ENCODE results near the gene PALLD.
A peak's percentile ranks its signal among the peaks of the same experiment; 100 is the strongest.

Gene PALLD

GRCh38 chr4:168859888-168860694, 363.2 kb downstream of the PALLD start:
- DNase-seq = no peak

- no peak for DNase-seq
Measured at GRCh38 chr4:168860827-168861226, 364.0 kb downstream of the PALLD start.

GRCh38 chr4:168863719-168864647, 367.1 kb downstream of the PALLD start:
- no peak for DNase-seq

- no peak for DNase-seq
Measured at GRCh38 chr4:168864821-168865541, 368.1 kb downstream of the PALLD start.

GRCh38 chr4:168865854-168866253, 369.0 kb downstream of the PALLD start:
- no peak for DNase-seq

- no peak for DNase-seq
Measured at GRCh38 chr4:168866635-168867034, 369.8 kb downstream of the PALLD start.

- no peak for DNase-seq
Measured at GRCh38 chr4:168867128-168867527, 370.3 kb downstream of the PALLD start.

GRCh38 chr4:168868044-168868781, 371.4 kb downstream of the PALLD start:
- no peak for DNase-seq

- DNase-seq = no peak
Measured at GRCh38 chr4:168868802-168869201, 371.9 kb downstream of the PALLD start.

GRCh38 chr4:168870004-168870403, 373.2 kb downstream of the PALLD start:
- no peak for DNase-seq

GRCh38 chr4:168871632-168872031, 374.8 kb downstream of the PALLD start:
- DNase-seq = no peak

- no peak for DNase-seq
Measured at GRCh38 chr4:168874083-168874482, 377.2 kb downstream of the PALLD start.

GRCh38 chr4:168876106-168876505, 379.3 kb downstream of the PALLD start:
- DNase-seq = no peak

GRCh38 chr4:168877511-168878491, 380.9 kb downstream of the PALLD start:
- DNase-seq = peak; percentile 19

GRCh38 chr4:168878623-168879022, 381.8 kb downstream of the PALLD start:
- no peak for DNase-seq

- no peak for DNase-seq
Measured at GRCh38 chr4:168879188-168879587, 382.3 kb downstream of the PALLD start.

GRCh38 chr4:168880072-168880675, 383.3 kb downstream of the PALLD start:
- no peak for DNase-seq

GRCh38 chr4:168880811-168881595, 384.2 kb downstream of the PALLD start:
- no peak for DNase-seq

- DNase-seq = no peak
Measured at GRCh38 chr4:168881781-168882420, 385.0 kb downstream of the PALLD start.

Data from activated CD8-positive, alpha-beta memory T cell treated with anti-CD3 and anti-CD28 coated beads, Interleukin-2, amount 50 U/mL, for 4 hours (primary cell).